ENCODE results near the gene BAIAP2L1.
"Not testable (repeated sequence)": the region's sequence is repeated elsewhere in the genome, so short reads cannot be mapped to it uniquely, and the experiment has no call there.

The BAIAP2L1 gene

DNA sequence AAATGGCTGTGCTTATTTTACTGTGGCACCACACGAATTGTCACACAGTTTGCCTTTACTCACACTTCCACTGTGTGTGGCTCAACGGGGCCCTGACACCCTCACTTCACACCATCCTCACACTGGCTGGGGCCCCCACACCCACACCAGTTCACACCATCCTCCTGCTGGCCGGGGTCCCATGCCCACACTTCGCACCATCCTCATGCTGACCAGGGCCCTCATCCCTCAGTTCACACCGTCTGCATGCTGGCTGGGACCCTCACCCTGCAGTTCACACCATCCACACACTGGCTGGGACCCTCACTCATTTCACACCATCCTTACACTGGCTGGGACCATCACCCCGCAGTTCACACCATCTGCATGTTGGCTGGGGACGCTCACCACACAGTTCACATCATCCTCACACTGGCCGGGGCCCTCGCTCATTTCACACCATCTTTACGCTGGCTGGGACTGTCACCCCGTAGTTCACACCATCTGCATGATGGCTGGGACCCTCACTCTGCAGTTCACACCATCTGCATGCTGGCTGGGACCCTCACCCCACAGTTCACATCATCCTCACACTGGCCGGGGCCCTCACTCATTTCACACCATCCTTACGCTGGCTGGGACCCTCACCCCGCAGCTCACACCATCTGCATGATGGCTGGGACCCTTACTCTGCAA is 83.4 kb downstream of the BAIAP2L1 start:
- no peak for DNase-seq

DNA sequence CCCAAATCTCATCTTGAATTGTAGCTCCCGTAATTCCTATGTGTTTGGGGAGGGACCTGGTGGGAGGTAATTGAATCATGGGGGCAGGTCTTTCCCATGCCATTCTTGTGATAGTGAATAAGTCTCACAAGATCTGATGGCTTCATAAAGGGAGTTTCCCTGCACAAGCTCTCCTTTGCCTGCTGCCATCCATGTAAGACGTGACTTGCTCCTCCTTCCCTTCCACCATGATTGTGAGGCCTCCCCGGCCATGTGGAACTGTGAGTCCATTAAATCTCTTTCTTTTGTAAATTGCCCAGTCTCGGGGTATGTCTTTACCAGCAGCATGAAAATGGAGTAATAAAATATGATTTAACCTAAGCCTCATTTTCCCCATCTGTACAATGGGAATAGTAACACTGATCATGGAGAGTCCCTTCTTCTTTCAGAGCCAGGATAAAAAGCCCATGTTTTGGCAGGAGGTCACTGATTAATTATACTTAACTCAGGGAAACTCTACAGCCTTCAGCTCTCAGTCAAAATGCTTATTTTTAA is 84.8 kb downstream of the BAIAP2L1 start:
- DNase-seq: not testable (repeated sequence)

DNA sequence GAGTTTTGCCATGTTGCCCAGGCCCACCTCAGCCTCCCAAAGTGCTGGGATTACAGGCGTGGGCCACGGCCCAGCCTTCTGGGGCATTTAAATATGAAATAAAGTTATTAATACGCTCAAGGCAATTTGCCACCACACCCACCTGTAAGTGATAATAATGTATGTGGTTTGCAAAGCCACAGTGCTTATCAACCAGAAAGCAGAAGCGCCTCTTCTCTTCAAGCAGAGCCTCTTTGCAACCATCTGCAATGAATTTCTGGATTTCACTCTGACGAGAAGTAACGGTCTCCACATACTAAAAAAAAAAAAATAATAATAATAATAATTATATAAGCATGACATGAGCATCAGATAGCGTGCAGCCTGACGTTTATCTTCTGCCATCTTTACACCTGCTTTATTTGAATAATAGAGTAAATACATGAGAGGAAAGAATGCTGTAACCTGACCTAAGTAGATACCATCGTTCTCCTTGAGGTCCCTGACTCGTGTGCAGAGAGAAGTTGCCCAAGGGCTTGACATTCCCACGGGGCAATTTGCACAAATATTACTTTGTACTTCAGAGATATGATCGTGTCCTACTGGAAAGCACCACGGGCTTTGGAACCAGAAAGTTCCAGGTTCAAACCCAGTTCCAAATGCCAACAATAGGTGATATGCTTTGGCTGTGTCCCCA is 85.4 kb downstream of the BAIAP2L1 start:
- no peak for DNase-seq

- no peak for DNase-seq
Measured at GRCh38 chr7:98314469-98314868, 86.4 kb downstream of the BAIAP2L1 start.

GRCh38 chr7:98312201-98312600 is 88.7 kb downstream of the BAIAP2L1 start:
- DNase-seq: no peak

- DNase-seq: no peak
Measured at GRCh38 chr7:98309566-98309965, 91.3 kb downstream of the BAIAP2L1 start.

DNA sequence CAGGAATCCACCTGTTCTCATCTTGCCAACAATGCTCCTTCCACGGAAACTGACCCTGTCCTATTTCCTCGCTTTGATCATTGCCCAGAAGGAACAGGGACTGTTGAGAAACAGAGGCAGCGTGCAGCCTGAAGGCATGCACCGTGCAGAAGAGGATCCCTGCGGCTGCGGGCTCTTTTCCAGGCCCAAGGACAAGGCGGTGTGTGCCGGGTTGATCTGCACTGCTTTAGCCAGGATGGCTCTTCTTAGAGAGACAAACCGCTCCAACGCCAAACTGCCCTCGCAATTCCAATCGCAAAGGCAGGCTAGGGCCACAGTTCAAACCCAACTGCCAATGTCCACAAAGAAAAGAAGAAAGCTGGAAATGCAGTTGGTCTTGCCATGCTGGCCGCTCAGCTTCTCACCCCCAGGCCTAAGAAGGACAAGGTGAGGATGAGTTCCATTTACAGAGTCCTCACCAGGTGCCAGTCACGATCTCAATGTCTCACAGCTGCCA is 92.9 kb downstream of the BAIAP2L1 start:
- DNase-seq: no peak

GRCh38 chr7:98305951-98306535 is 94.8 kb downstream of the BAIAP2L1 start:
- DNase-seq: no peak

DNA sequence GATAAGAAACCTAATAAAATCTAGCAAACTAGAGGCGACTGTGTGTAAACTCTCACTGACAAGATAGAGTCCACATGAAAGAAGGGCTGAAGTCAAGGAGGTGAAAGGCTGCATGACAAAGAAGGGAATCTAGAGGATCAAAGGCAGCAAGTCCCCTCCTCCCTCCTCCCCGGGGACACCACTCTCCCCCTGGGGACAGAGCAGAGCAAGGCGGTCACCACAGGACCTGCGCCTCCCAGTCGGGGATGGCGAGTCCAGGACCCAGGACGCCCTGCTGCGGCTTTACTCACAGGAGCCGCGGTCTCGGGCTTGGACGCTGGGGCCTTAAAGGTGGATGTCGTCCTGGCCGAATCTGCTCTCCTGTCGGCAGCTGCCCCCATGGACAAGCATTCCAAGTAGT is 97.0 kb downstream of the BAIAP2L1 start:
- no peak for DNase-seq

- DNase-seq: no peak
Measured at GRCh38 chr7:98303176-98303865, 97.6 kb downstream of the BAIAP2L1 start.

- DNase-seq: no peak
Measured at GRCh38 chr7:98301693-98302470, 99.0 kb downstream of the BAIAP2L1 start.

DNA sequence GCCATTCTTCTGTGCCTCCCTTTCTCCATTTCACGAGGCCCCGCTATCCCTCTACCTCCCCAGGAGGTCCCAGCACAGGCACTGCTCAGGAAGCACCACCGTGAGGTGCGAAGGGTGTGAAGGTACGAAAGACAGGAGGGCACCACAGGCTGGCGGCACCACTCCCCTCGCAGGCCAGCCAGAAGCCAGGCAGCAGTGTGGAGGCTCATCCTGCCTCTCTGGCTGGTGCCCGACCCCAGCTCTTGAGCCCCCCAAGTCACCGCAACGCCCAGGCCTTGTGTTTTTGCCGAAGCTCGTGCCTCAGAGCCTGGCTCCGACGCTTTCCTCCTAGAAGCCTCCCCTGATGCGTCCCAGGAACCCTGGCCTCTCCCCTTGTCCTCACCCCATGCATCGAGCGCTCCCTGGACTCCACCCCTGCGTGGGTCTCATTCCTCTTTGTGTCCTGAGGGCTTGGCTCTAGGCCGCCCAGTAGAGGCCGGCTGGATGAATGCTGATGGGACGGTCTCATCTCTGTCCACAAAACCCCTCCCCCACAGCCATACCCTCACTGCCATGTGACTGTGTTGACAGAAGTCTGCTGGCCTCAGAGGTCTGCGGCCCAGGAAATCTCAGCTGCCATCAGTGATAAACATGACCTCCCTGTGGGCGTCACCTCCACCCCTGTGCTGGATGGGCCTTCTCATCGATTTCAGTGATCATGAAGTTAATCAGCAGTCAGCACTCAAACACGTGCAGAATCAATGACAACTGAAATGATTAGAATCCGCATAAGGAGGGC is 100.1 kb downstream of the BAIAP2L1 start:
- no peak for DNase-seq

DNA sequence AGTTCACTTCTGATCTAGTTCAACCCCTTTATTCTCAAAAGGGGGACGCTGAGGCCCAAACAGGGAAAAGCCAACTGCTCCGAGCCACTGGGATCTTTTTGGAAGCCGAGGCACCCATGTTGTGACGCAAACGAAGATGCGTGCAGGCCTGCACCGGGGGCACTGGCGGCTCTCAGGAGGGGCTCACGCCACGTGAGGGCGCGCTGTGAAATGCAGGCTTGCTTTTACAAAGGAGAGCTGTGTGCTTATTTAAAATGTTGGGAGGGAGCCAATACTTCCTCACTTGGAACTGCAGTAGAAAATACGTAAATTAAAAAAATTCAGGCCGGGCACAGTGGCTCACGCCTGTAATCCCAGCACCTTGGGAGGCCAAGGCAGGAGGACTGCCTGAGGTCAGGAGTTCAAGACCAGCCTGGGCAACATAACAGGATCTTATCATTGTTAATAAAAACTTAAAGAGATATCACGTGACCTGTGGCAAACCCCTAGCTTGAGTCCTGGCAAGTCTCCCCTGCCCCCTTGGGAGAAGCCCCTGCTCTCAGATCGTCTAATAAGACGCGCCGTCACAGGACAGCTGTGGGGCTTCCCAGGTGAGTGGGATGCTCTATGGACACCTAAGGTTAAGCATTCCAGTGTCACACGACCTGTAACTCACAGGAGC is 103.1 kb downstream of the BAIAP2L1 start:
- DNase-seq: no peak

DNA sequence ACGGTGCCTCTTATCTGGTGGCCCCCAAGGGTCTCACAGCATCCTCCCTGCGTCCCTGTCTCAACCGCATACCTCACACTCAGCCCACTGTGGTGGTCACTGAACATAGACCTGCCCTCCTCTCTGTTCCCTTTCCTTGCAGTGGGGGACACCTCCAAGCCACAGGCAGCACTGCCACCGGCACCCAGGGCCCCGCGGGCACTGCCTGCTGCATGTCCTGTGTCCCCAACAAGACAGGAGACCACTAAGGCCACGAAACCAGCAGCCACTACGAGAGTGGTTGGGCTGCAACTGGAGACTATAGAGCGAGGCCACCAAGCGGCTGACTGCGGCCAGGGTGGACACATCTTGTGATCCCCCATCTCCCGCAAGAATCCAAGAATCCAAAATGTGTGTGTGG is 104.1 kb downstream of the BAIAP2L1 start:
- no peak for DNase-seq

DNA sequence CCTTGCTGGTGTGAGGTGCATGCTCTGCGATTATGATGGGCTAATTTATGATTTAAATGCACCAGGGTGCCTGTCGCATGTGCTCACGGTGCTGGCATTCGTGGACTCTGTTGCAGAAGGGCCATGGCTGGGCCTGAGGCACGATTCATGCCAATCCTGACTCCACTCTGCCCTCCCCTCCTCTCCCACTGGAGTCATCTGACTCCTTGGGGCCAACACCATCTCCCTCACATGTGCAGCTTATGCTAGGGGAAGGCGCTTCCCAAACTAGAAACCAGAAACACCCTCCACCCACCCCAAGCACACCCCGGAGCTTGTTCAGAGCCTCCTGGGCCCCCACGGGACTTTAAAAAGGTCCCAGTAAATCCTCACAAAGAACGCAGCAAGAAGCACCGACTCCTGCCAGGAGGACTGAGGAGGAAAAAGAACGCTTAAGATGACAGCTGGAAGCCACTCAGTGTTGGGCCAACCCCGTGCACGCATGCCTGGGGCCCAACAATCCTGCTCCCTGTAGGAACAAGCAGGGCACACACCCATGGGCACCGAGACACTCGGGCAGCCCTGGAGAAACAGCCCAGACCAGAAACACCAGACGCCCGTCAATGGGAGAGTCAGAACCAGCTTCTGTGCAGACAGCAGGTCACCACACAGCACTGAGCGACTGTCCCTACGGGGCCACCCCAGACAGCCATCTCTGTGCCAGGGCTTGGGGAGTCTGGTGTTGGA is 105.3 kb downstream of the BAIAP2L1 start:
- no peak for DNase-seq

DNA sequence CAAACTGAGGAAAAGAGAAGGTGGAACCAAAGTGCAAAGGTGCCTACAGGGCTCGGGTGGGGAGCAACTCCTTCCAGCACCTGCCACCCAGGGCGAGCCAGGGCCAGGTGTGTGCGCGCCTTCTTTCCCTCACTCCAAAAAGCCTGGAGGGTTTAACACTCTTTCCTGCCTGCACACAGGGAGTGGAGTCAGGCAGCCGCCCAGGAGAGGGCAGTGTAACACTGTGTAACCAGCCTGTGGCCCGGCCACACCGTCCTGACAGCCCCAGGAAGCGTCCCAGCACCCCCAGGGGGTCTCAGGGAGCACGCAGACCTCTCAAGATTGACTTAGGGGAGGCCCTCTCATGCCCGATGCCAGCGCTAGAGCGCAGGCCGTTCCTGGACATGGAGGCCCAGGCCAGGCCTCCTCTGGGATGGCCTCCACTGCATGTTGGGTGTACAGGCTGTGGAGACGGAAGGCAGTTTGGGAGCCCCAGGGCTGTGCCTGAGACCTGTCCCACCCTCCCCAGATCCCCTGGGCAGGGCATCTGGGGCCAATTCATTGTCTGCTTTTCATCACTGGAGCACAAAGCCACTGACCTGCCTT is 106.0 kb downstream of the BAIAP2L1 start:
- DNase-seq: no peak

GRCh38 chr7:98294326-98294725 is 106.6 kb downstream of the BAIAP2L1 start:
- DNase-seq: no peak

DNA sequence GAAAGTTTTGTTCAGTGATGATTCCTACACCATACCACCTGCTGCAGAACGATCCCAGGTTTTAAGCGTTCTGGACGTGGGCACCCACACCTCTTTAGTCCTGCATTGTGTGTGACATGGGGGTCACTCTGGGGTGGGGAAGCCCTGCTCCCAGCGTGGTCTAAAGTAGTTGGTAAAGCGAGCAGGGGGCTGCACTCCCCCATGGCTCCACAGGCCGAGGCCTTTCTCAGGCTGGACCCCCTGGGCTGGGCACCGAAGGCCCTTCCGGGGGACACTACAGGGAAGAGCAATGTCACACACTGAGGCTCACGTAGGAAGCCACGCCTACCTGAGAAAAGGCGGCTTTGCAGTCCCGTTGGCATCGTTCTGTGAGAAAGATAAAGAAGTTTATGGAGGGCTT is 107.1 kb downstream of the BAIAP2L1 start:
- no peak for DNase-seq

DNA sequence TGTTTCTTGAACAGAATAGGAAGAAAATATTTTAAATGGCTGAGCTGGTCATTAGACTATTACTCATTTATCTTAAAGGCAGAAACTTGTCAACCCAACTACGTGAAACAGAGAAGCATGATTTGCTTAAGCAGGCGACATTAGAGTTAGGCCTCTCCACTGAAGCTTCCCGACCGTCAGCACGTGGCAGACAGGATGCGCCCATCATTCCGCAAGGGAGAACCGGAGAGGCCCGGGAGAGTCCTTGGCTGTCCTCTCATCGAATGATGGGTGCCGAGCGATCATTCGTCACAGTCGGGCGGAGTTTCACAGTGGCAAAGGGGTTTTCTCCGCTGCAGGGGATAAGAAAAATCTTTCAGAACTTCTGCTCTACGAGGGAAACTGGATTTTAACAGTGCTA is 107.6 kb downstream of the BAIAP2L1 start:
- DNase-seq: no peak

GRCh38 chr7:98291717-98292116 is 109.2 kb downstream of the BAIAP2L1 start:
- no peak for DNase-seq

Measured in activated CD8-positive, alpha-beta memory T cell treated with anti-CD3 and anti-CD28 coated beads, Interleukin-2, amount 50 U/mL, for 48 hours (primary cell).